CD14-positive monocyte (primary cell): Measurements from ENCODE around the gene UBA7. TPM values are rescaled to one million over a fixed set of nuclear protein-coding genes. Genes with fewer than 3 reads are reported as not detected.

Experiments
- DNase-seq, 3 donors: peaks; one replicate each; pipeline ENCODE4 v3.0.0-alpha.2; 2011 to 2022
- H2AFZ ChIP-seq: 2 replicates; pipeline ENCODE4 v1.6.0; 2012; ENCODE audit warnings: mild to moderate bottlenecking, low read depth, low read length, inconsistent platforms; ENCODE audit not compliant: insufficient read depth, poor library complexity, severe bottlenecking
- H3K27ac ChIP-seq, 2 donors: 1 replicate in 1 of 2; 2 replicates in 1 of 2; pipeline ENCODE4 v1.5.1; 2012 to 2013; ENCODE audit warnings: low read length in 2 of 2, control low read depth in 1 of 2, inconsistent platforms in 1 of 2, low read depth in 1 of 2, mild to moderate bottlenecking in 1 of 2
- H3K27me3 ChIP-seq, 2 donors: one replicate each; pipeline versions ENCODE4 v1.6.0 to v1.6.1; 2011 to 2013; ENCODE audit warnings: low read length in 2 of 2; ENCODE audit not compliant: control insufficient read depth in 2 of 2, insufficient read depth in 2 of 2
- H3K36me3 ChIP-seq, 2 donors: replicated peaks in 1 of 2; 1 replicate in 1 of 2; 2 replicates in 1 of 2; pipeline versions ENCODE4 v1.5.1 to v1.6.1; 2012 to 2013; ENCODE audit warnings: low read length in 2 of 2, control low read depth in 1 of 2, inconsistent platforms in 1 of 2, mild to moderate bottlenecking in 1 of 2; ENCODE audit not compliant: insufficient read depth in 2 of 2, control insufficient read depth in 1 of 2
- H3K4me1 ChIP-seq, 2 donors: 1 replicate in 1 of 2; 2 replicates in 1 of 2; pipeline versions ENCODE4 v1.5.1 to v1.6.1; 2012 to 2013; ENCODE audit warnings: low read length in 2 of 2, control low read depth in 1 of 2, inconsistent platforms in 1 of 2, mild to moderate bottlenecking in 1 of 2, moderate library complexity in 1 of 2; ENCODE audit not compliant: insufficient read depth in 2 of 2, control insufficient read depth in 1 of 2
- H3K4me2 ChIP-seq: replicated peaks from 2 replicates; pipeline ENCODE3; 2012; ENCODE audit warnings: low read length, moderate library complexity, mild to moderate bottlenecking; ENCODE audit not compliant: poor library complexity, severe bottlenecking; ENCODE audit errors: extremely low read depth
- H3K4me3 ChIP-seq, 3 experiments: fragments of 200-600 bp in 1 of 3; sonication (generic) in 1 of 3; replicated peaks in 1 of 3; 1 replicate in 2 of 3; 2 replicates in 1 of 3; pipeline ENCODE4 v1.5.1; 2011 to 2013; ENCODE audit warnings: low read length in 3 of 3, mild to moderate bottlenecking in 3 of 3, control low read depth in 2 of 3, low read depth in 2 of 3, inconsistent platforms in 1 of 3, moderate library complexity in 1 of 3
- H3K79me2 ChIP-seq: 2 replicates; pipeline ENCODE4 v1.6.0; 2012; ENCODE audit warnings: mild to moderate bottlenecking, control low read depth, inconsistent platforms, low read length, moderate library complexity; ENCODE audit not compliant: insufficient read depth
- H3K9ac ChIP-seq: 2 replicates; pipeline ENCODE4 v1.6.0; 2017; ENCODE audit warnings: low read length, mild to moderate bottlenecking; ENCODE audit not compliant: insufficient read depth, poor library complexity, severe bottlenecking
- H3K9me3 ChIP-seq, 2 donors: replicated peaks in 1 of 2; 1 replicate in 1 of 2; 2 replicates in 1 of 2; pipeline versions ENCODE4 v1.5.1 to v1.6.1; 2012 to 2013; ENCODE audit warnings: low read length in 2 of 2, control low read depth in 1 of 2; ENCODE audit not compliant: control insufficient read depth in 1 of 2, insufficient read depth in 1 of 2
- H4K20me1 ChIP-seq: 2 replicates; pipeline ENCODE4 v1.6.0; 2012; ENCODE audit warnings: mild to moderate bottlenecking, low read length, control low read depth, moderate library complexity; ENCODE audit not compliant: insufficient read depth
- H3K27ac Mint-ChIP-seq, 7 donors: one replicate each; pipeline ENCODE4 v1.8.0; 2020; ENCODE audit warnings: mild to moderate bottlenecking in 7 of 7, mixed read lengths in 7 of 7, moderate library complexity in 6 of 7, inconsistent platforms in 2 of 7
- H3K27me3 Mint-ChIP-seq, 3 donors: one replicate each; pipeline ENCODE4 v1.8.0; 2021 to 2022; ENCODE audit warnings: low read depth in 3 of 3, mild to moderate bottlenecking in 3 of 3, mixed read lengths in 3 of 3, moderate library complexity in 3 of 3, inconsistent platforms in 1 of 3
- H3K36me3 Mint-ChIP-seq, 2 donors: one replicate each; pipeline ENCODE4 v1.8.0; 2020; ENCODE audit warnings: mixed read lengths in 2 of 2, inconsistent platforms in 1 of 2, mild to moderate bottlenecking in 1 of 2
- H3K4me1 Mint-ChIP-seq: one replicate; pipeline ENCODE4 v1.8.0; 2020; ENCODE audit warnings: mild to moderate bottlenecking, mixed read lengths
- H3K4me3 Mint-ChIP-seq, 2 donors: one replicate each; pipeline ENCODE4 v1.8.0; 2020; ENCODE audit warnings: mild to moderate bottlenecking in 2 of 2, mixed read lengths in 2 of 2, moderate library complexity in 1 of 2
- H3K9me3 Mint-ChIP-seq, 7 donors: one replicate each; pipeline ENCODE4 v1.8.0; 2020 to 2022; ENCODE audit warnings: mixed read lengths in 7 of 7, mild to moderate bottlenecking in 6 of 7, moderate library complexity in 6 of 7, inconsistent platforms in 2 of 7
- CTCF ChIP-seq: fragments of 200-600 bp; IDR thresholded peaks from one replicate; pipeline ENCODE4 v1.8.0; 2022; ENCODE audit warnings: antibody characterized with exemption, mild to moderate bottlenecking
- WGBS: methylation state at CpG from one replicate; pipeline ENCODE4 v1.1.5; 2013; ENCODE audit warnings: missing lambda C conversion rate; ENCODE audit not compliant: insufficient coverage; 5-methylcytosine and 5-hydroxymethylcytosine counted together
- intact Hi-C, 2 donors: fragments of 100-400 bp; cut with micrococcal nuclease; formaldehyde crosslinking; loops; one replicate each; pipeline versions ENCODE4 v1.15.0 to v1.15.1; 2023
- polyA plus RNA-seq, 3 donors: library from polyadenylated mRNA; depleted of rRNA in 1 of 3; unstranded in 2 of 3; stranded (reverse) in 1 of 3; fragments of 300-500 nt in 2 of 3; fragments of >200 nt in 1 of 3; fragmentation: Illumina TruSeq in 2 of 3; gene quantifications; 1 replicate in 2 of 3; 2 replicates in 1 of 3; pipeline ENCODE4 v1.2.3, GENCODE V29; 2012 to 2021

The UBA7 gene
- polyA plus RNA-seq, 3 donors: 39.1 to 399 (median 43.7) TPM

DNA sequence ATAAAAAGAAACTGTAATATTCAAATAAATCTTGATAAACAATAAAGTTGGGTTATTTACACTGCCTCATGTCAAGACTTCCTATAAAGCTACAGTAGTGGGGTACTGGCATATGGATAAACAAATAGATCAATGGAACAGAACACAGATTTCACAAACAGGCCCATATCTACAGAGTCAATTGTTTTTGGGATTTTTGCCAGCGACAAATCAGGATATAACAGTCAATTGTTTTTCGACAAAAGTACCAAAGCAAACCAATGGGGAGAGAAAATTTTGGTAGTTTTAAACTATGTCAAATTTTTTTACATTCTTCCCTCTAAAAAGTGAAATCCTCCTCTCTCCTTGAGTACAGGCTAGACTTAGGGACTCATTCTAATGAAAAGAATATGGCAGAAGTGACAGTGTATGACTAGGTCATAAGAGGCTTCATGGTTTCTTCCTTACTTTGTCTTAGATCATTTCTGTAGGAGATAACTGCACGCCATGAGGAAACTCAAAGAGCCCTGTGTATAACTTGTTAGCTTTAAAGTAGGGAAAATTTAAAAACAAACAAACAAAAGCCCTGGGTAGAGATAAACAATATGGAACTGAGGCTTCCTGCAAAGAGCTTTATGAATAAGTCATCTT is 44.4 kb downstream of the UBA7 start:
- peaks cover 96% of the 10 kb centered on the region for H4K20me1 ChIP-seq
- H3K4me3 ChIP-seq: no peak overlapping the region
- intact Hi-C loops: loop anchor here in 1 of 2 donors (10.0 kb wide), 1 partner anchor 1605 kb away; no protein-coding TSS in a partner anchor
- H3K27ac ChIP-seq: no peak overlapping the region
- Mint-ChIP-seq H3K9me3 (peaks cover 0 to 2% (median 0%) of the 10 kb centered on the region in 7 donors), H3K27ac (no peak overlapping the region), H3K36me3 (peaks cover 19 to 46% of the 10 kb centered on the region in 2 donors), H3K4me3 (no peak overlapping the region), H3K4me1 (no peaks in the 10 kb centered on the region), H3K27me3 (no peaks in the 10 kb centered on the region)
- H2AFZ ChIP-seq: no peak overlapping the region
- H3K9me3 ChIP-seq: no peaks in the 10 kb centered on the region
- H3K27me3 ChIP-seq: no peaks in the 10 kb centered on the region
- H3K9ac ChIP-seq: no peak overlapping the region
- WGBS: no CpG with 5 or more reads among the region's 3 CpGs
- no peak overlapping the region for H3K4me2 ChIP-seq
- TF ChIP-seq CTCF: no peak
- peaks cover 11 to 55% of the 10 kb centered on the region in 2 donors for H3K36me3 ChIP-seq
- H3K79me2 ChIP-seq: peaks cover 98% of the 10 kb centered on the region
- no peak for DNase-seq
- no peaks in the 10 kb centered on the region for H3K4me1 ChIP-seq

GRCh38 chr3:49763981-49764380 is 49.8 kb downstream of the UBA7 start:
- Mint-ChIP-seq H3K27me3 (no peaks in the 10 kb centered on the region), H3K4me1 (peaks cover 10% of the 10 kb centered on the region), H3K36me3 (peaks cover 15 to 51% of the 10 kb centered on the region in 2 donors), H3K4me3 (no peak overlapping the region), H3K27ac (no peak overlapping the region), H3K9me3 (peaks cover 0 to 2% (median 0%) of the 10 kb centered on the region in 7 donors)
- Histone ChIP-seq H4K20me1 (peaks cover 96% of the 10 kb centered on the region), H3K4me1 (peaks cover 0 to 5% of the 10 kb centered on the region in 2 donors), H3K9me3 (no peaks in the 10 kb centered on the region), H3K4me2 (no peak overlapping the region), H3K36me3 (peaks cover 3 to 39% of the 10 kb centered on the region in 2 donors), H3K4me3 (no peak overlapping the region), H3K79me2 (peaks cover 93% of the 10 kb centered on the region), H3K27me3 (no peaks in the 10 kb centered on the region), H3K27ac (no peak overlapping the region), H2AFZ (no peak overlapping the region), H3K9ac (no peak overlapping the region)
- TF ChIP-seq CTCF: no peak
- intact Hi-C loops: loop anchor here in 1 of 2 donors (10.0 kb wide), 1 partner anchor 1599 kb away; no protein-coding TSS in a partner anchor
- WGBS: no CpG with 5 or more reads among the region's 4 CpGs
- no peak for DNase-seq
